ENCODE results near the gene HIGD1C.

GRCh38 chr12:50955697-50956096 lies 3.4 kb downstream of the HIGD1C start:
- TF ChIP-seq CTCF (IDR thresholded peaks at IDR 0.05) (no peak), POLR2A (IDR thresholded peaks at IDR 0.05) (no peak), EP300 (IDR thresholded peaks at IDR 0.05) (no peak)
